Measurements from ENCODE around the gene VANGL1. TPM values are rescaled to one million over a fixed set of nuclear protein-coding genes. Genes with fewer than 3 reads are reported as not detected.

VANGL1 gene
- total and polyA plus RNA-seq, 2 of the 8 experiments (the other 6 are each of a cell fraction or from before 2014, with no cell fraction given): 9.4 to 13.4 TPM

DNA sequence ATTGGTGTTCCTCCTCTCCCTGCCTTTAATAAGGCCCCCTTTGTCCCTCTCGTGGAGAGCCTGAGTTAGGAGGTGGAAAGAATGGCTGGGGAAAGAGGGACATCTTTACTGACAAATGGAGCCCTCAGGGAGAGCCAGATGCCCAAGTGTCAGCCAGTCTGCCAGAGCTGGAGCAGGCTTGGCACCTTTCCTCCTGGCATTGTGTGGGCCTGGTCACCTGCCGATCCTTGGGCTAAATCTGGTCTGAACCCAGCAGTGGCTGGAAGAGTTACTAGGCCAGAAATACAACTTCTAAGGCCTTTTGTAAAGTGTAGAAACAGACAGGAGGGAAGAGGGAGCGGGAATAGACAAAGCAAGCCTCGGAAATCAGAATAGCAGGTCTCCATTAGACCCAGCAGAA is 24.9 kb downstream of the VANGL1 start:
- Histone ChIP-seq H4K8ac (ENCODE audit: extremely low read depth, insufficient read depth, low read length) (no peak overlapping the region), H2BK120ac (replicated peaks; ENCODE audit: low read depth, low read length) (no peak overlapping the region), H3K23ac (ENCODE audit: insufficient read length) (no peak overlapping the region), H3K36me3 (ENCODE audit: control insufficient read depth in 2 of 4, insufficient read depth in 4 of 4, low read length in 3 of 4) (peaks cover 7 to 26% (median 13%) of the 10 kb centered on the region in 4 experiments; a peak in 6 of 8 replicates), H2BK5ac (ENCODE audit: low read depth, low read length) (no peak overlapping the region), H3K79me2 (ENCODE audit: control insufficient read depth in 1 of 2, insufficient read depth in 2 of 2, low read length in 2 of 2) (no peaks in the 10 kb centered on the region), H3K14ac (ENCODE audit: insufficient read length) (no peak overlapping the region), H3K18ac (ENCODE audit: extremely low read depth, low read length) (no peak overlapping the region), H2AFZ (ENCODE audit: low read length) (no peak overlapping the region), H3K9me3 (ENCODE audit: insufficient read depth in 2 of 2, low read depth in 1 of 2, low read length in 1 of 2) (no peaks in the 10 kb centered on the region), H3K79me1 (ENCODE audit: low read depth, low read length) (0 out of 2 replicates have a peak, but pooled peaks cover 2% of the 10 kb centered on the region), H3K27me3 (replicated peaks in 1 of 4; ENCODE audit: control insufficient read depth in 3 of 4, extremely low read depth in 1 of 4, insufficient read depth in 3 of 4, low read length in 3 of 4) (no peaks in the 10 kb centered on the region), H3K9ac (replicated peaks in 1 of 4; ENCODE audit: extremely low read depth in 1 of 4, low read depth in 3 of 4, low read length in 3 of 4) (no peak overlapping the region), H4K20me1 (replicated peaks in 1 of 2; ENCODE audit: control insufficient read depth in 1 of 2, insufficient read depth in 2 of 2, low read length in 2 of 2) (peaks cover 0 to 8% of the 10 kb centered on the region in 2 experiments), H3K4ac (replicated peaks; ENCODE audit: insufficient read length, low read depth, low read length) (no peak overlapping the region), H3K4me3 (ENCODE audit: extremely low read depth in 1 of 4, insufficient read depth in 2 of 4, low read depth in 3 of 4, low read length in 4 of 4) (no peak overlapping the region), H3K56ac (replicated peaks; ENCODE audit: insufficient read length, low read depth, low read length) (no peak overlapping the region), H2BK20ac (ENCODE audit: low read length) (no peak overlapping the region), H2BK12ac (ENCODE audit: low read depth, low read length) (no peak overlapping the region), H3K27ac (ENCODE audit: low read depth, low read length) (no peak overlapping the region), H3K23me2 (ENCODE audit: low read depth, low read length) (no peaks in the 10 kb centered on the region), H2AK5ac (ENCODE audit: low read depth, low read length) (no peak overlapping the region), H3K4me1 (replicated peaks in 1 of 4; ENCODE audit: control insufficient read depth in 3 of 4, insufficient read depth in 4 of 4, low read length in 3 of 4) (no peaks in the 10 kb centered on the region), H3K4me2 (ENCODE audit: insufficient read depth in 1 of 2, low read depth in 2 of 2, low read length in 2 of 2) (no peak overlapping the region), H4K91ac (replicated peaks; ENCODE audit: insufficient read length, low read length) (no peak overlapping the region), H2BK15ac (ENCODE audit: low read length) (no peak overlapping the region), H4K5ac (ENCODE audit: insufficient read length, low read depth, low read length) (no peak overlapping the region)
- ChIA-PET POLR2A (ENCODE audit: partially characterized antibody) (no interaction called here), CTCF (ENCODE audit: partially characterized antibody) (interaction anchor here (1.0 kb wide), 2 partner anchors 51 to 105 kb away, joined by 3 read pairs; no protein-coding TSS in a partner anchor)
- FAIRE-seq (no peak), DNase-seq (ENCODE audit: low read depth in 1 of 2, low spot score in 2 of 2) (no peak)
- 63% methylated on average over 4 of the region's 4 CpGs; no CpG with 5 or more reads in 1 of the 2 experiments for WGBS, 2 experiments (ENCODE audit: extremely low coverage in 1 of 2, insufficient coverage in 1 of 2, insufficient read length in 1 of 2, insufficient replicate concordance in 2 of 2, low coverage in 1 of 2, low lambda C conversion rate in 2 of 2, missing lambda C conversion rate in 1 of 2)
- TF ChIP-seq EZH2 (IDR thresholded peaks at IDR 0.05; ENCODE audit: low read depth, low read length, severe bottlenecking) (no peak), RXRA (IDR thresholded peaks at IDR 0.05; ENCODE audit: insufficient read depth, low read depth, low read length) (no peak), SIRT6 (IDR thresholded peaks at IDR 0.05; ENCODE audit: low read length) (no peak), CBX8 (IDR thresholded peaks at IDR 0.05; ENCODE audit: borderline replicate concordance, low read depth, low read length) (no peak)

All from H1 (cell line).